ENCODE measurements around the gene VSTM2B. TPM values are rescaled to one million over a fixed set of nuclear protein-coding genes. Genes with fewer than 3 reads are reported as not detected.

VSTM2B gene
- total RNA-seq, 1 experiment from 2014 or later, result not detected

- no peak for DNase-seq (ENCODE audit: low read depth)
Measured at GRCh38 chr19:29591670-29592069, 65.9 kb downstream of the VSTM2B start.

- no peak for DNase-seq (ENCODE audit: low read depth)
Measured at GRCh38 chr19:29593869-29594268, 68.1 kb downstream of the VSTM2B start.

GRCh38 chr19:29596080-29596727 lies 70.4 kb downstream of the VSTM2B start:
- DNase-seq (ENCODE audit: low read depth), result peak; percentile 56

- DNase-seq (ENCODE audit: low read depth), result peak; percentile 64
Measured at GRCh38 chr19:29596885-29597525, 71.2 kb downstream of the VSTM2B start.

GRCh38 chr19:29598036-29598435 lies 72.2 kb downstream of the VSTM2B start:
- DNase-seq (ENCODE audit: low read depth), result no peak

- no peak for DNase-seq (ENCODE audit: low read depth)
Measured at GRCh38 chr19:29598496-29598895, 72.7 kb downstream of the VSTM2B start.

- DNase-seq (ENCODE audit: low read depth), result no peak
Measured at GRCh38 chr19:29603308-29603707, 77.5 kb downstream of the VSTM2B start.

GRCh38 chr19:29605653-29606419 lies 80.0 kb downstream of the VSTM2B start, which contains the start of gene POP4:
Gene POP4, plus strand, starts transcription at chr19:29606283. Its CDS starts 36 bp downstream, at chr19:29606319.
- DNase-seq (ENCODE audit: low read depth), result peak; percentile 98

DNA sequence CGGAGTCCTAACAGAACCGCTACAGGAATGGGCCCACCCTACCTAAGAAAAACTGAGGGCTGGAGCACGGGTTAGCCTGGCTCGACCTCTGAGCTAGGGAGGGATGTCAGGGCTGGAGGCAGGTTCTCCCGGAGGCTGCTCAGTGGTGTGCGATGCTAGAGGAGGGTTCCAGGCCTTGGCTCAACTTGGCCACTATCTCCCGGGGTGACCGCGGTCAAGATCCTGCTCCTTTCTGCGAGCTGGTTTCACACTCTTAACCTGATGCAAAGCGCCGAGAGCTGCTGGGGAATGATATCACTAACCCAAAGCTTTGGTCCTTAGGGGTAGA lies 80.6 kb downstream of the VSTM2B start:
- DNase-seq (ENCODE audit: low read depth), result no peak

GRCh38 chr19:29609636-29610035 lies 83.8 kb downstream of the VSTM2B start:
- no peak for DNase-seq (ENCODE audit: low read depth)

DNA sequence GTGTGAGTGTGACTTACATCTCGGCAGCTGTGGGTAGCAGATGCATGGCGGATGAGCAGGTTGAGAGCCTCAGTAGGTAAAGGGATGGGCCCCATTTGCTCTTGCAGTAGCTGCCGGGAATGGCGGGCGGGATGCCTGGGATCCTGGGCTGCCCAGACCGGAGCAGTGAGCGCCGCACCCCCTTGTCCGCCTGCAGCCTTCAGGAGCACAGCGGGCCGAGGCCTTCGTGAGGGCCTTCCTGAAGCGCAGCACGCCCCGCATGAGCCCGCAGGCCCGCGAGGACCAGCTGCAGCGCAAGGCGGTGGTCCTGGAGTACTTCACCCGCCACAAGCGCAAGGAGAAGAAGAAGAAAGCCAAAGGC lies 84.4 kb downstream of the VSTM2B start:
- no peak for DNase-seq (ENCODE audit: low read depth)

DNA sequence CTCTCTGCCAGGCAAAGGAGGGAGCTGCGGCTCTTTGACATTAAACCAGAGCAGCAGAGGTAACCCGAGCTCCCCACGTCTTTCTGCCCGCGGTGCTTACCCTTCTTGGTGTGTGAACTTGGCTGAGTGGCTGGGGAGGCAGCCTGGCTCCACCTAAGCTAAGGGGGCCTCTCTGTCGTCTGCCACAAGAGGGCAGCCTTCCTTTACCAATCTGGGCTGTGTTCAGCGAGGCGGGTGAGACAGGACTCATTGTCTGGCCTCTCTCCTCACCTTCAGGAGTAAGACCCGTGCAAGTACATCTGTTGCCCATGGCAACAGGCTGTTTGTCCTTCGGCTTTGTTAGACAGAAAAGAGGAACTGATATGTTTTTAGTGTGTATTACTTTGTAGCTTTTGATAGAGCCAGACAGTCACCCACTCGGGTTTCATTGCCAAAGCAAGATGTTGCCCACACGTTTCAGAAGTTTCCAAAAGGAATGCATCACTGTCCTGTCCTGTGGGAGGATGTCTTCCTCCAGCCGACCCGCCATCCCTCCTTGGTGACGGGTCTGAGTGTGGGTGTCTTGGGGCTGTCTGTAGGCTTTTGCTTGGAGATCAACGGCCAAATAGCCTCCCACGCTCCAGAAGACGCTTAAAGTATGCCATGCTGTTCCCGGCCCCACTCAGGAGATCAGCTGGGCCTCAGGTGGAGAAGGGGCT lies 84.9 kb downstream of the VSTM2B start:
- DNase-seq (ENCODE audit: low read depth), result peak; percentile 80

DNA sequence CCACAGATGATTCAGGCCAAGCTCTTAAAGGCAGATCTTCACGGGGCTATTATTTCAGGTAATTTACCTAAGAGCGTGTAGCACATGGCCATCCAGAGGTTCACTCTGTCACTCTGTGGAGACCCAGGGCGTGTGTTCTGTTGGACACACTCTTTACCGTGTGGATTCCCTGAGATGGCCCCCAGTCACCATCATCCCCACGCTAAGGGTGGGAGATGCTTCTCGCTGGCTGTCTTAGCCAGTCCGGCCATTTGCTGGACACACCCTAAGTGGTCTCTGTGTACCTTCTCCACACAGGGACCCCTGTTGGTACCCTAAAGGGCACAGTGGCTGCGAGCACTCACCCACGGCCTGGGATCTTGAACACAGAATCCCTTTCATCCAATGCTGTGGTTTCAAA lies 86.3 kb downstream of the VSTM2B start:
- DNase-seq (ENCODE audit: low read depth), result no peak

DNA sequence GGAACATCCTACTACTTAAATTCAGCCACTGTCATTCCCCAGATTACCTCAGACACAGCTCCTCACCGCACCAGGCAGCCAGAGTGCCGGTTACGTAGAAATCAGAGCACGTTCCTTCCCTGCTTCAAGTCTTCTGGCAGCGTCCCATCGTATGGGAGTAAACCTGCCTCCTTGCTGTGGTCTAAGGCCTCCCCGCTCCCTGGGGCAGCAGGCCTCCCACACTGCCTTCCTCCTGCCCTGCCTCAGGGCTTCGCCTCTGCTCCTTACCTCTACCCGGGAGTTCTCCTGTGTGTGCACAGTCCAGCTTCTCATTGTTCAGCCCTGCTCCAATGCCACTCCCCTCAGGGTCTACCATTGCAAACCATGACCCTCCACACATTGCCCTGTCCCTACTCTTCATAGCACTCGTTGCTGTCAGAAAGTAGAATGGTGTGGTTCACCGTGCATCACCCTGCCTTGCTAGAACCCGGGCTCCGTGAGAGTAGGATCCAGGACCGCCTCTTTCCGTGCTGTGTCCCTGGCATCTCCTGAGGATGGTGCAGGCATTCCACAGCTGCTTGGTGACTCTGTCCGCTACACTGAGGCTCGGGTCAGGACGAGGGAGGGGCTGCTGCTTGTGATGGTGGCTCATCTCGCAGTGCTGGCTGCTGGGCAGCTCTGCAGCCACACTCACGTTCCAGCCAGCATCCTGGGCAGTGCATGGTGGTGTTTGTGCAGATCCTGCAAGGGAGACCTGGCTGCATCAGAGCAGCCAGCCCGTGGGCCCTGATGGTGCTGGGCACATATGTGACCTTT lies 87.2 kb downstream of the VSTM2B start:
- DNase-seq (ENCODE audit: low read depth), result no peak

DNA sequence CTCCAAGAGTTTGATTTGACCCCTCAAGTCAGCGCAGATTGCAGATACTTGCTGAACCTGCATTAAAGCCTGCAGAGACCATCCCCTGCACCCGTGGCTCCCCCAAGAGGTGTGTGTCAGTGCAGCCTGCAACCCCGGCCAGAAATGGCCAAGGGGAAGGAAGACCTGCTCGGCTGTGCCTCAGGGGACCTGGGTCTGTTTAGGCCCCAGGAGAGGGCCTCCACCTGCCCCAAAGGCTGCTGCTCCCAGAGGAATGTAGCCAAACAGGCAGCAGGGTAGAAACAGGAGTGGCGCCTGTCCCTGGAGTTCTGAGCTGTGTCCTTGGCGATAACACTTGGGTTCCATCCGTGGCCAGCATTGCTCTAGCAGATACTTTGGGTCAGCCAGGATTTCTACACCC lies 88.3 kb downstream of the VSTM2B start:
- DNase-seq (ENCODE audit: low read depth), result no peak

Other genes starting within 250 kb of the VSTM2B start
- gene POP4, start 80.3 kb downstream of the VSTM2B start, total RNA-seq (2014; rRNA removed; shearing (Covaris generic)), result 129 and 169 TPM in 2 replicates
- 7.5 and 9.2 TPM in 2 replicates for gene PLEKHF1, start 139.5 kb downstream of the VSTM2B start, total RNA-seq (2014; rRNA removed; shearing (Covaris generic))
- gene C19orf12, start 189.3 kb downstream of the VSTM2B start, total RNA-seq (2014; rRNA removed; shearing (Covaris generic)), result 47.8 and 51.1 TPM in 2 replicates

Data from Daoy (cell line).